Astrocyte (in vitro differentiated cells and primary cell): ENCODE measurements around the gene ZNF277. TPM values are rescaled to one million over a fixed set of nuclear protein-coding genes. Genes with fewer than 3 reads are reported as not detected.

Experiments
- DNase-seq: peaks from one replicate; pipeline ENCODE4 v3.0.0-alpha.2; 2010; ENCODE audit warnings: low read depth
- FAIRE-seq: peaks from 2 replicates; lab custom pipeline; 2011; peaks lifted over from hg19 to GRCh38; lab: Jason Lieb, UNC
- H2AFZ ChIP-seq: 2 replicates; pipeline ENCODE4 v1.6.0; 2012; ENCODE audit warnings: low read depth, low read length, inconsistent platforms
- H3K27ac ChIP-seq: 2 replicates; pipeline ENCODE4 v1.5.1; 2011; ENCODE audit warnings: low read depth, low read length, inconsistent platforms
- H3K27me3 ChIP-seq: 2 replicates; pipeline ENCODE4 v1.6.0; 2011; ENCODE audit warnings: low read length, inconsistent platforms; ENCODE audit not compliant: insufficient read depth
- H3K36me3 ChIP-seq: 2 replicates; pipeline ENCODE4 v1.5.1; 2011; ENCODE audit warnings: low read length, inconsistent platforms; ENCODE audit not compliant: insufficient read depth
- H3K4me1 ChIP-seq: 2 replicates; pipeline ENCODE4 v1.5.1; 2011; ENCODE audit warnings: low read length, inconsistent platforms; ENCODE audit not compliant: insufficient read depth
- H3K4me2 ChIP-seq: 2 replicates; pipeline ENCODE4 v1.6.0; 2012; ENCODE audit warnings: low read length, inconsistent platforms
- H3K4me3 ChIP-seq: 2 replicates; pipeline ENCODE4 v1.5.1; 2011; ENCODE audit warnings: low read depth, mild to moderate bottlenecking, low read length, inconsistent platforms; ENCODE audit not compliant: insufficient read depth
- H3K79me2 ChIP-seq: 2 replicates; pipeline ENCODE4 v1.6.0; 2012; ENCODE audit warnings: mild to moderate bottlenecking, low read length, inconsistent platforms; ENCODE audit not compliant: insufficient read depth
- H3K9ac ChIP-seq: 2 replicates; pipeline ENCODE4 v1.6.0; 2012; ENCODE audit warnings: mild to moderate bottlenecking, low read length, inconsistent platforms
- H3K9me3 ChIP-seq: 2 replicates; pipeline ENCODE4 v1.5.1; 2012; ENCODE audit warnings: low read depth, mild to moderate bottlenecking, low read length, inconsistent platforms; ENCODE audit not compliant: insufficient read depth
- H4K20me1 ChIP-seq: 2 replicates; pipeline ENCODE4 v1.6.0; 2012; ENCODE audit warnings: low read length, inconsistent platforms; ENCODE audit not compliant: insufficient read depth
- H3K27ac Mint-ChIP-seq: one replicate; pipeline ENCODE4 v1.8.0; 2021; ENCODE audit warnings: mild to moderate bottlenecking, mixed read lengths; ENCODE audit not compliant: unreplicated experiment
- H3K27me3 Mint-ChIP-seq: one replicate; pipeline ENCODE4 v1.8.0; 2021; ENCODE audit warnings: low read depth, mixed read lengths; ENCODE audit not compliant: unreplicated experiment
- H3K36me3 Mint-ChIP-seq: one replicate; pipeline ENCODE4 v1.8.0; 2021; ENCODE audit warnings: low read depth, mixed read lengths; ENCODE audit not compliant: unreplicated experiment
- H3K4me1 Mint-ChIP-seq: one replicate; pipeline ENCODE4 v1.8.0; 2021; ENCODE audit warnings: low read depth, mixed read lengths; ENCODE audit not compliant: unreplicated experiment
- H3K4me3 Mint-ChIP-seq: one replicate; pipeline ENCODE4 v1.8.0; 2021; ENCODE audit warnings: mild to moderate bottlenecking, moderate library complexity, mixed read lengths; ENCODE audit not compliant: unreplicated experiment
- H3K9me3 Mint-ChIP-seq: one replicate; pipeline ENCODE4 v1.8.0; 2021; ENCODE audit warnings: mild to moderate bottlenecking, mixed read lengths; ENCODE audit not compliant: unreplicated experiment
- EZH2 ChIP-seq: IDR thresholded peaks from 2 replicates; pipeline ENCODE4 v1.6.1; 2012; ENCODE audit warnings: mild to moderate bottlenecking, low read length, inconsistent platforms; ENCODE audit not compliant: insufficient read depth
- total RNA-seq: library from RNA; stranded (reverse); gene quantifications from 2 replicates; pipeline ENCODE4 v1.2.1, GENCODE V29; 2021
- TF ChIP-seq, protein P1 (sequence below): IDR thresholded peaks from 2 replicates; pipeline ENCODE4 v1.5.1; 2011; ENCODE audit warnings: low read depth, mild to moderate bottlenecking, inconsistent platforms, low read length, moderate library complexity; ENCODE audit not compliant: insufficient read depth

Gene ZNF277
- total RNA-seq, 1 donor from 2014 or later = 23.0 TPM

DNA sequence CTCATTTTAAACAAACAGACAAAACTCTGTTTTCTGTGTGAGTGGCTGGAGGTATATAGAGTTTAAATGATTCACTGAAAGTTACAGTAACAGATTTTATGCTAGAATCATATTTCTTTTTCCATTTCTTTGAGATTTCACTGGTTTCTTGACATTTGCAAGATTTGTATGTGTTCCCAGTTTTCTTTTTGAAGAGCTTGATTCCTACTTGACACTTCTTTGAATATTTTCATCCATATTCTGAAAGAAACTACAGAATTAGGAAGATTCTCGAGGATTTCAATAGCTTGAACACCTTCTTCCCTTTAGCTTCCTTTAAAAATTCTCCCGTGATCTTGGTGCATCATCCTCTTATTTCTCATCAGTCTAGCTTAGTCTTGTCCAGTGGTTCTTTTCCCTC, 93.6 kb downstream of the ZNF277 start:
- Histone ChIP-seq H4K20me1 (no peaks in the 10 kb centered on the region), H3K4me1 (no peaks in the 10 kb centered on the region), H2AFZ (no peak overlapping the region), H3K4me2 (no peak overlapping the region), H3K27me3 (no peaks in the 10 kb centered on the region), H3K27ac (no peak overlapping the region), H3K36me3 (no peaks in the 10 kb centered on the region), H3K9me3 (no peaks in the 10 kb centered on the region), H3K79me2 (no peaks in the 10 kb centered on the region), H3K9ac (no peak overlapping the region), H3K4me3 (no peak overlapping the region)
- Mint-ChIP-seq H3K27me3 (no peaks in the 10 kb centered on the region), H3K4me1 (peaks cover 4% of the 10 kb centered on the region), H3K27ac (no peak overlapping the region), H3K4me3 (no peak overlapping the region), H3K9me3 (no peaks in the 10 kb centered on the region), H3K36me3 (peaks cover 4% of the 10 kb centered on the region)
- DNase-seq (no peak), FAIRE-seq (no peak)
- no peak for TF ChIP-seq EZH2
- TF ChIP-seq, protein P1, sequence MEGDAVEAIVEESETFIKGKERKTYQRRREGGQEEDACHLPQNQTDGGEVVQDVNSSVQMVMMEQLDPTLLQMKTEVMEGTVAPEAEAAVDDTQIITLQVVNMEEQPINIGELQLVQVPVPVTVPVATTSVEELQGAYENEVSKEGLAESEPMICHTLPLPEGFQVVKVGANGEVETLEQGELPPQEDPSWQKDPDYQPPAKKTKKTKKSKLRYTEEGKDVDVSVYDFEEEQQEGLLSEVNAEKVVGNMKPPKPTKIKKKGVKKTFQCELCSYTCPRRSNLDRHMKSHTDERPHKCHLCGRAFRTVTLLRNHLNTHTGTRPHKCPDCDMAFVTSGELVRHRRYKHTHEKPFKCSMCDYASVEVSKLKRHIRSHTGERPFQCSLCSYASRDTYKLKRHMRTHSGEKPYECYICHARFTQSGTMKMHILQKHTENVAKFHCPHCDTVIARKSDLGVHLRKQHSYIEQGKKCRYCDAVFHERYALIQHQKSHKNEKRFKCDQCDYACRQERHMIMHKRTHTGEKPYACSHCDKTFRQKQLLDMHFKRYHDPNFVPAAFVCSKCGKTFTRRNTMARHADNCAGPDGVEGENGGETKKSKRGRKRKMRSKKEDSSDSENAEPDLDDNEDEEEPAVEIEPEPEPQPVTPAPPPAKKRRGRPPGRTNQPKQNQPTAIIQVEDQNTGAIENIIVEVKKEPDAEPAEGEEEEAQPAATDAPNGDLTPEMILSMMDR = no peak

DNA sequence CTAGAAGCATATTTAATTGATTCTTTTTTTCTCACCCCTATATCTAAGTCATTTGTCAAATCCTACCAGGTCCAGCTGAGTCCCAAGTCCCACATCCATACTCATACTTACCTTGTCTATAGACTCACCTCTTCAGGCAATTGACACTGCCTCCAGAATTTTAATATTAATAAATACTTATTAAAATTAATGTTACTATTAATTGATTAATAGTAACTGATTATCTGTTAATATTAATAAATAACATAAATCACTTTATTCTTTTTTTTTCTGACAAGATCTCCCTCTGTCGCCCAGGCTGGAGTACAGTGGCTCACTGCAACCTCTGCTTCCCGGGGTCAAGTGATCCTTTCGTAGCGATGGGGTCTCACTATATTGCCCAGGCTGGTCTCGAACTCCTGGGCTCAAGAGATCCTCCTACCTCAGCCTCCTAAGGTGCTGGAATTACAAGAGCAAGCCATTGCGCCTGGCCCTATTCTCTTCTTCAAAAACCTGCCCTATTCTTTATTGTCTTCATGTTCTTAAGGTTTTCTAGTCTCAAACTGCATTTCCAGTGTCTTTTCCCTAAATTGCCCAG, 94.4 kb downstream of the ZNF277 start:
- H3K36me3 Mint-ChIP-seq = peaks cover 4% of the 10 kb centered on the region
- no peak for FAIRE-seq
- H3K4me3 Mint-ChIP-seq = no peak overlapping the region
- H3K4me3 ChIP-seq = no peak overlapping the region
- no peaks in the 10 kb centered on the region for H3K27me3 Mint-ChIP-seq
- DNase-seq = no peak
- no peaks in the 10 kb centered on the region for H3K79me2 ChIP-seq
- no peaks in the 10 kb centered on the region for H3K4me1 ChIP-seq
- no peak overlapping the region for H3K27ac ChIP-seq
- no peak overlapping the region for H3K27ac Mint-ChIP-seq
- H3K9me3 ChIP-seq = no peaks in the 10 kb centered on the region
- no peaks in the 10 kb centered on the region for H4K20me1 ChIP-seq
- no peaks in the 10 kb centered on the region for H3K36me3 ChIP-seq
- no peaks in the 10 kb centered on the region for H3K9me3 Mint-ChIP-seq
- no peak overlapping the region for H3K4me2 ChIP-seq
- TF ChIP-seq EZH2 = no peak
- TF ChIP-seq, protein P1 = no peak
- no peaks in the 10 kb centered on the region for H3K27me3 ChIP-seq
- no peak overlapping the region for H2AFZ ChIP-seq
- peaks cover 4% of the 10 kb centered on the region for H3K4me1 Mint-ChIP-seq
- H3K9ac ChIP-seq = no peak overlapping the region

DNA sequence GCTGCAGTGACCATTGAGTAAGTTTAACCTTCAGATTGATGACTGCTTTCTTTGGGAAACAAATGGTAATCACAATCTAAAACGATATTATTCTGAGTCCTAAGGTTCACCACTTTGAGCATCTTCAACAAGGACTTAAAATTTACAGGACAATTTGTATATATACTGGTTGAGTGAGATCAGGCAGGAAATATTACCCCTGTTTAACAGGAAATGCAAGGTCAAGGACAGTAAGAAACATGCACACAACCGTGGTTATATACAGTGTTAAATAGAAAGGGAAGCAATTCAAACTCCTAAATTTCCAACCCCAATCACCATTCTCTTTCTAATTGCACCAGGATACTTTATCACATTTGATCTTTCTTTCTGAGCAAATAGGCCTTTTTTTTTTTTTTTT, 96.1 kb downstream of the ZNF277 start:
- H3K4me3 Mint-ChIP-seq = no peak overlapping the region
- no peaks in the 10 kb centered on the region for H3K9me3 Mint-ChIP-seq
- DNase-seq = no peak
- no peaks in the 10 kb centered on the region for H3K27me3 ChIP-seq
- no peaks in the 10 kb centered on the region for H3K4me1 ChIP-seq
- H3K27me3 Mint-ChIP-seq = no peaks in the 10 kb centered on the region
- no peak overlapping the region for H3K27ac Mint-ChIP-seq
- H3K36me3 ChIP-seq = no peaks in the 10 kb centered on the region
- no peak overlapping the region for H2AFZ ChIP-seq
- peaks cover 4% of the 10 kb centered on the region for H3K4me1 Mint-ChIP-seq
- peaks cover 4% of the 10 kb centered on the region for H3K36me3 Mint-ChIP-seq
- no peaks in the 10 kb centered on the region for H3K9me3 ChIP-seq
- H3K9ac ChIP-seq = no peak overlapping the region
- TF ChIP-seq, protein P1 = no peak
- TF ChIP-seq EZH2 = no peak
- no peaks in the 10 kb centered on the region for H4K20me1 ChIP-seq
- no peak overlapping the region for H3K4me2 ChIP-seq
- no peak overlapping the region for H3K27ac ChIP-seq
- no peaks in the 10 kb centered on the region for H3K79me2 ChIP-seq
- FAIRE-seq = no peak
- no peak overlapping the region for H3K4me3 ChIP-seq
